ENCODE measurements around the gene SPATA31C1.
"Not testable (repeated sequence)": the region's sequence is repeated elsewhere in the genome, so short reads cannot be mapped to it uniquely, and the experiment has no call there.

SPATA31C1 gene

DNA sequence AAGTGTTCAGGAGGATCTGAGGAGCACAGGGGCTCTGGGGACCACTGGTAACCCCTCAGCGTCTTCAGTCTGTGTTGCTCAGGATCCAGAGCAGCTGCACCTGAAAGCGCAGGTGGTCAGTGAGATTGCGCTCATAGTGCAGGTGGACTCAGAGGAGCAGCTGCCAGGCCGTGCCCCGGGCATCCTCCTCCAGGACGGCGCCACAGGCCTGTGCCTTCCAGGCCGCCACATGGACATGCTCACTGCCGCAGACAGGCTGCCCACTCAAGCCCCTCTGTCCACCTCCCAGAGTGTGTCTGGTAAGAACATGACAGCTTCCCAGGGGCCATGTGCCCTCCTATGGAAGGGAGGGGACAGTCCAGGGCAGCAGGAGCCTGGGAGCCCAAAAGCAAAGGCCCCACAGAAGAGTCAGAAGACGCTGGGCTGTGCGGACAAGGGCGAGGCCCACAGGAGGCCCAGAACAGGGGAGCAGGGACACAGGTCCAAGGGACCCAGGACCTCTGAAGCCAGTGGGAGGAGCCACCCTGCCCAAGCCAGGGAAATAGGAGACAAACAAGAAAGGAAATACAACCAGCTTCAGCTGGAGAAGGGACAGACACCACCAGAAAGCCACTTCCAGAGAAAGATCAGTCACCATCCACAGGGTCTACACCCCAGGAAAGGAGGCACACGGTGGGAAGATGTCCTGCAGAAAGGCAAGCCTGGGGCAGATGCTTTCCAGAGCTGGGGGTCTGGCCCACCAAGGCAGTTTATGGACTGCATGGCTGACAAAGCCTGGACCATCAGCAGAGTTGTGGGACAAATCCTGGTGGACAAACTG, 29.9 kb upstream of the SPATA31C1 start:
- DNase-seq = no peak

DNA sequence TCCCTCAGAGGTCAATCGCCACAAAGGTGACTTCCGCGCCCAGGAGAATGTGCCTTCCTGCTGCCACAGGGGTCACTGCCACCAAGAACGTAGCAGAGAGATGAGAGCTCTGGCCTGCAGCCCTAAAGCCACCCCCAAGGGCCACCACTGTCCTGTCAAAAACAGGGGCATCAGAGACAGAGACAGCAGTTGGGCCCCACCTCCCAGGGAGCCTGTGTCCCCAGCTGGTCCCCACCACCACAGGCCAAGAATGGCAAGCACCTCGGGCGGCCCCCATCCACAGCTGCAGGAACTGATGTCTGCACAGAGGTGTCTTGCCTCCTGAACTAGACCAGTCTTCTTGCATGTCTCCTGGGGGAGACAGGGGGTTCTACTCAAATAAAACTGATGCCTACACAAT, 29.3 kb upstream of the SPATA31C1 start:
- DNase-seq = no peak

DNA sequence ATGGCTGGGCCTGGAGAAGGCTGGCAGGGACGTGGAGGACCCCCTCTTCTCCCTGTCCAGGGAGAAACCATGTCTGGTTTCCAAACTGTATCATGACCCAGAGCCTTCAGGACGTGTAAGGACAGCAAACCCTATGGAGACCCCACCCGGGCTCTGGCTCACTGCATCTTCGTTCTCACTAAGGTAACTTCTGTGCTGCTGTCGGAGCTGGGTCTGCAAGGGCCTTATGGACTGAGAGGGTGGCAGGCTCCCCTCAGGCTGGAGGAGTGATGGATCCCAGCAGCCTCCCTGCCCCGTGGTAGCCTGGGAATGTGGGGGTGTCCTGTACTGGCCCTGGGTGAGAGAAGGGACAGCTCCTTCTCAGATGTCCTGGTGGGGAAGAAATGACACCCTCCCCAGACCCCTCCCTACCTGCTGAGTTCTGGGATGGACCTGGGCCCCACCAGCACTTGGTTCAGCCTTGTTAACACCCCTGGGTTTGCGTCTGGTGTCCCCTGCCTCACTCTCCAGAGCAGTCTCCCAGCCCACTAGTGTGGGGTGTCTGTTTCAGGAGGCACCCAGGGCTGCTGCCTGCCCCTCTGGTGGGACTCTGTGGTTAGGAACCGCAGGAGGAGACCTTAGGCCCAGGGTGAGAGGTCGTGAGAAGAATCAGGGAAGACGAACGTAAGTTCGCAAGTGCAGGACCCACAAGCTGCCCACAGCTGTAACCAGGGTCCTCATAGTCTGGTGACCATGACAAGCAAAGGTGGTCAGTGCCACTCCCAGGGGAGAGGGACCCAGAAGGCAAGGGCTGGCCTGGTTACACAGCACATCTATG, 28.5 kb upstream of the SPATA31C1 start:
- no peak for DNase-seq

DNA sequence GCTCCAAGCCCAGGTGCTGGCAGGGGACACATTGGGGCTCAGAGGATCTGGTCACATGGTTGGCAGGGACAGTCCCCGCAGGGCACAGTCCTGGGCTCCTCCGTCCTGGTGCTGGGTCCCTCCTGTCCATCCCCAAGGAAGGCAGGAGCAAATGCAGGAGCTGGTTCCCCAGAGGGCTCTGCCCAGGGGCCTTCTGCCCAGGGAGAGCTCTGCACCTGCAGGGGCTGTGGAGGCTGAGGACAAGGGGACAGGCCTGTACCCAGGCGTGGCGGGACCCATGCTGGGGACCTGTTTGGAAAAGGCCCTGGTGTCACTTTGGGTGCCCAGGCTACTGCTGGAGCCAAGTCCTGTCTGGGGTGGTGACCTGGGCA, 27.9 kb upstream of the SPATA31C1 start:
- no peak for DNase-seq

DNA sequence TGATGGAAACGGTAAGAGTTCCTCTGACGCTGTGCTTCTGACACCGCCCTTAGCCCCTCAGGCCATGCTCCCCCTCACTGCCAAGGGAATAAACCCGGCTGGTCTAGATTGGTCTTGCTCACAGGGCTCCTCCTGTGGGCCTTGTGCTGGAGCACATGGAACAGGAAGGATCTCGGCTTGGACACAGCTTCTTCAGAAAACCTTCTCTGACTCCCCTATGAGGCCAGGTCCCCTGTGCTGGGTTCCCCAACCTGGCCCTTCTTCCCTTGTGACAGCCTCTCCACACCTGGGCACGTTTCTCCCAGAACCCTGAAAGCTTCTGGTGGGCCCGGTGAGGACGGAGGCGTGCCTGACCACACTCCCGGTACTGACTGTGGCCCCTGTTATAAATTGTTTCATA, 26.9 kb upstream of the SPATA31C1 start:
- no peak for DNase-seq

DNA sequence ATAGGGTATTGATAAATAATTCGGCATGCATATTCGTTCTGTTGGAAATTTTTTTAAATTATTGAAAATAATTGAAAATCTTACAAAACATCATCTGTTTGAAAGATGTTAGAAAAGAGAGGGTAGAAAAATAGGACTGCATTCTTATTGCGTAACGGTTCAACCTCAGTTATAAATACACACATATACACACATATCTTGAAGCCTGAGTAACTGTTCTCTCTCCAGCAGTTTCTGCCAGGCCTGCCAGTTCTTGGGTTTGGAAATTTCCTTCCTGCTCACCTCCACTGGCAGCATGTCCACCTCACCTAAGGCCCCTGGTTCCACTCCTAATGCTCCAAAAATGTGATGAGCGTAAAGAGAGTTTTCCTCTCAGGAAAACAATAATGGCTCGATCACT, 26.0 kb upstream of the SPATA31C1 start:
- DNase-seq = no peak

DNA sequence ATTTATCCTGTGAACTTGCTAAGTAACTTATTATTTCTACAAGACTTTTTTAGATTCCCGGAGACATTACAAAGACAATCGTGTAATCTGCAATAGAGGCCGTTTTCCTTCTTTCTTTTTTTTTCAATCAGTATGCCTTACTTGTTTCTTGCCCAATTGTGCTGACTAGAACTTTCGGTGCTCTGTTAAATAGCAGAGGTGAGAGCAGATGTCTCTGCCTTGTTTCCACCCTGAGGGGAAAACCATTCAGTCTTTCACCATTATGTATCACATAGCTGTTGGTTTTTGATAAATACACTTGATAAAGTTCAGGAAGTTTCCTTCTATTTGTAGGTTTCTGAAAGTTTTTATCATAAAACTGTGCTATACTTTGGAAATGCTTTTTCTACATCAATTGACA, 24.8 kb upstream of the SPATA31C1 start:
- no peak for DNase-seq

GRCh38 chr9:87894998-87895625, 22.6 kb upstream of the SPATA31C1 start:
- DNase-seq = no peak

GRCh38 chr9:87896891-87897290, 20.9 kb upstream of the SPATA31C1 start:
- no peak for DNase-seq

GRCh38 chr9:87898151-87898550, 19.6 kb upstream of the SPATA31C1 start:
- DNase-seq = no peak

DNA sequence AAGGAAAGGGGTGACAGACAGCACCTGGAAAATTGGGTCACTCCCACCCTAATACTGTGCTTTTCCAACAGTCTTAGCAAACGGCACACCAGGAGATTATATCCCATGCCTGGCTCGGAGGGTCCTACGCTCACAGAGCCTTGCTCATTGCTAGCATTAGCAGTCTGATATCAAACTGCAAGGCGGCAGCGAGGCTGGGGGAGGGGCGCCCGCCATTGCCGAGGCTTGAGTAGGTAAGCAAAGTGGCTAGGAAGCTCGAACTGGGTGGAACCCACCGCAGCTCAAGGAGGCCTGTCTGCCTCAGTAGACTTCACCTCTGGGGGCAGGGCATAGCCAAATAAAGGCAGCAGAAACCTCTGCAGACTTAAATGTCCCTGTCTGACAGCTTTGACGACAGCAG, 15.4 kb upstream of the SPATA31C1 start:
- not testable (repeated sequence) for DNase-seq

DNA sequence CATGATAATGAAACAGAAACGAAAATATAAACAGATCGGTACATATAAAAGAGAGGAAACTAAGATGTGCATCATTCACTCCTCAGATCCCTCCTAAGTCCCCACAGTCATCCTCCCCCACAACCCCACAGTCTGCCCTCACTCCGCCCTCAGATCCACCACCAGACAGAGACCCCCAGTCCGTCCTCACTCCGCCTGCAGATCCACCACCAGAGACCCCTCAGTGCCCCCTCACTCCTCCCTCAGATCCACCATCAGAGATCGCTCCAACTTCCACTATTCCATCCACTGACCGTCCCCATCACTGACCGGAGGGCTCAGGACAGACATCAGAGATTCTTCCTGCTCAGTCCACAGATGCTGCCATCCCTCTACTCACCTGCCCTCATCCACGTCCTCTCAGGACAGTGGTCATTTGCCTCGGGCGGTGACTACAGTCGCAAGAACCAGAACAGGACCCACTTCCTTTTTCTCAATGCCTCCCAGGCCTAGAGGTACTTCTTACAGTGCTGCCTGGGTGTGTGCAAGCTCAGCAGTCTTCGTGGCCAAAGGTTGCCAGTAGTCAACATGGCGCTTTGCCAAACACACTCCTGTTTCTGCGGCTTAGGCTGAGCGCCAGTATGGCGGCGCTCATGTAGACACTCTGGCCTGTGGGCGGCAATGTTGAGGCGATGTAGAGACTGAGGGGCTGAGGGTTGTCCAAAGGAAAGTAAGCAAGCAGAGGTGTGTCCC, 8.3 kb upstream of the SPATA31C1 start:
- no peak for DNase-seq

- DNase-seq = no peak
Measured at GRCh38 chr9:87910821-87911220, 6.9 kb upstream of the SPATA31C1 start.

GRCh38 chr9:87919013-87919412, 1.3 kb downstream of the SPATA31C1 start:
- not testable (repeated sequence) for DNase-seq

DNA sequence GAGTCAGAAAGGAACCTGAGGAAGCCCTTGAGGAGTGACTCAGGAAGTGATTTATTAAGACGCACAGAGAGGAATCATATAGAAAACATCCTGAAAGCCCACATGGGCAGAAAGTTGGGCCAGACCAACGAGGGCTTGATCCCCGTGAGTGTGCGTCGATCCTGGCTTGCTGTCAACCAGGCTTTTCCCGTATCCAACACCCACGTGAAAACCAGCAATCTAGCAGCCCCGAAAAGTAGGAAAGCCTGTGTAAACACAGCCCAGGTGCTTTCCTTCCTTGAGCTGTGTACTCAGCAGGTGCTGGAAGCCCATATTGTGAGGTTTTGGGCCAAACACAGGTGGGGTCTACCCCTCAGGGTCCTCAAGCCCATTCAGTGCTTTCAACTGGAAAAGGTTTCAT, 3.8 kb downstream of the SPATA31C1 start:
- DNase-seq = not testable (repeated sequence)

- DNase-seq = not testable (repeated sequence)
Measured at GRCh38 chr9:87923012-87923411, 5.2 kb downstream of the SPATA31C1 start.

DNA sequence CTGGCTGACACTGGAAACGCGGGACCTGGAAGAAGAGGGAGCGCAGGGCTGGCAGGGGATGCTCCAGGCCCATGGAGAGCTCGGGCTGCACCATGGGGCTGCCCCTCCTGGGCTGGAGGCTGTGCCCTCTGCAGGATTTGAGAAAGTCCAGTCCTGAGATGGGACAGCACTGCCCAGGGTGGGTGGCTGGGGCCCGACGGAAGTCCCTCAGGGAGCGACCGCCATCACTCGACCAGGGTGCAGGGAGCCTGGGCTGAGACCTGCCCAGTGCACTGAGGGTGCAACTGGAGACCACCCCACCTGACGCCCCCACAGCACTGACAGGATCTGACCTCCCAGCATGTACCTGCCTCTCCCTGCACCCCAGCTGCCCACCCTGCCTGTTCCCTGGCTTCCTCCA, 7.1 kb downstream of the SPATA31C1 start:
- not testable (repeated sequence) for DNase-seq

DNA sequence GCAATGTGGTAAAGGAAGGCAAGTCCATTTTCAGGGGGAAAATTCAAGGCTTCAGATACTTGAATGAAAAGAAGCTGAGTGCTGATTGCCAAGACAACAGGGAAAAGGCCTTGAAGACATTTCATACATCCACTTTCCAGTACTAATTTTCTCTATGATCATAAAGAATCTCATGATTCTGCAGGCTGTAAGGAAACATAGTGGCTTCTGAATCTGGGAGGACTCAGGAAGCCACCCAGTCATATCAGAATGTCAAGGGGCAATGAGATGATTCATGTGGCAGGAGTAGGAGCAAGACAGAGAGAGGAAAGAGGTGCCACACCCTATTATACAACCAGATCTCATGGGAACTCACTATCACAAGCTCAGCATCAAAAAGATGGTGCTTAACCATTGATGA, 11.4 kb downstream of the SPATA31C1 start:
- DNase-seq = not testable (repeated sequence)

- DNase-seq = not testable (repeated sequence)
Measured at GRCh38 chr9:87934444-87934843, 16.7 kb downstream of the SPATA31C1 start.

- not testable (repeated sequence) for DNase-seq
Measured at GRCh38 chr9:87937352-87937751, 19.6 kb downstream of the SPATA31C1 start.

- not testable (repeated sequence) for DNase-seq
Measured at GRCh38 chr9:87937918-87938317, 20.2 kb downstream of the SPATA31C1 start.

GRCh38 chr9:87938336-87938735, 20.6 kb downstream of the SPATA31C1 start:
- DNase-seq = not testable (repeated sequence)

DNA sequence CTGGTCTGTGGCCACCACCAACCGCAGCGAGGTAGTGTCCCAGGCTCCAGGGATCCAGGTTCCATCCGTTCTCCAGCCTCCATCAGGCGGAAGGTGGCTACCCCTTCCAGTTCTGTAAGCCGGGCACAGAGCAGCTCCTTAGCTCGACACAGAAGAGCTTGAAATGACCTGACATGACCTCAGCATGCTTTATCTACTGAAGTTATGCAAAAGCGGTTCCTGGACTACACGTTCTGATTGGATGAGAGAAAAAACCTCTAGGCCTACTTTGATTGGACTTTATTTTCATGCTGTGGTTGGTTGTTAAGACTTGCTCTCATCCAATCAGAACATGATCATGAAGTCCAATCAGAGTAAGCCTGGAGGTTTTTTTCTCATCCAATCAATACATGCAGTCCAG, 21.3 kb downstream of the SPATA31C1 start:
- DNase-seq = not testable (repeated sequence)

Data from NK-92 treated with Interleukin-12 subunit alpha and Interleukin-12 subunit beta, amount 100 ng/mL, for 24 hours (cell line).